ENCODE results near the gene HRH2.
A peak's percentile ranks its signal among the peaks of the same experiment; 100 is the strongest.
"Not testable (repeated sequence)": the region's sequence is repeated elsewhere in the genome, so short reads cannot be mapped to it uniquely, and the experiment has no call there.

HRH2 gene

DNA sequence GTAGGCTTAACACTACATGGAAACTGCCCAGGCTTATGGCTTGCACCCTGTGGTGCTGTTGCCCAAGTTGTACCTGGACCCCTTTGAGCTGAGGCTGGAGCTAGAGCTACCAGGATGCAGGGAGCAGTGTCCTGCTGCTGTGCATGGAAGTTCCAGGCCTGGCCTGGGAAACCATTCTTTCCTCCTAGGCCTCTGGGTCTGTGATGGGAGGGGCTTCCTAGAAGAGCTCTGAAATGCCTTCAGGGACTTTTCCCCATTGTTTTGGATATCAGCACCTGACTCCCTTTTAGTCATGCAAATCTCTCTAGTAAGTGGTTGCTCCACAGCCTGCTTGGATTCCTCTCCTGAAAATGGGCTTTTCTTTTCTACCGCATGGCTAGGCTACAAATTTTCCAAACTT, 7.9 kb upstream of the HRH2 start:
- no peak for DNase-seq

- DNase-seq, result not testable (repeated sequence)
These were observed 7.3 kb upstream of the HRH2 start for GRCh38 chr5:175650430-175651205.

GRCh38 chr5:175652741-175653663, 4.9 kb upstream of the HRH2 start:
- peak; percentile 63 for DNase-seq

DNA sequence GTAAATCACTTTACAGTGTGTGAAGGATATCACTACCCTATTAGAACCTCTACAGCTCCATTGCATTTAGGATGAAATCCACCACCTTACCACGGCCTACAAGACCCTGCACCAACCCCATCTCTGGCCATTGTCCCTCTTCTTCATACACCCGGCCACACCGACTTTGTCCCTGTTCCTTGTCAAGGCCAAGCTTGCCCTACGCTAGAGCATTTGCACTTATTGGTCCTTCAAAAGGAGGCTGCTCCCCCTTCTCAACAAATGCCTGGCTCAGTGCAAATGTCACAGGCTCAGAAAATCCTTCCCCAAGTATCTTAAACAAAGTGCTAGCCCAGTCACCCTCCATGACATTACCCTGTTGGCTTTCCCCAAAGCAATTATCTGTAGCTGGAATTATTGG, 4.1 kb upstream of the HRH2 start:
- DNase-seq, result no peak

- no peak for DNase-seq
These were observed 3.5 kb upstream of the HRH2 start for GRCh38 chr5:175654339-175654738.

- DNase-seq, result no peak
These were observed 3.1 kb upstream of the HRH2 start for GRCh38 chr5:175654807-175655206.

DNA sequence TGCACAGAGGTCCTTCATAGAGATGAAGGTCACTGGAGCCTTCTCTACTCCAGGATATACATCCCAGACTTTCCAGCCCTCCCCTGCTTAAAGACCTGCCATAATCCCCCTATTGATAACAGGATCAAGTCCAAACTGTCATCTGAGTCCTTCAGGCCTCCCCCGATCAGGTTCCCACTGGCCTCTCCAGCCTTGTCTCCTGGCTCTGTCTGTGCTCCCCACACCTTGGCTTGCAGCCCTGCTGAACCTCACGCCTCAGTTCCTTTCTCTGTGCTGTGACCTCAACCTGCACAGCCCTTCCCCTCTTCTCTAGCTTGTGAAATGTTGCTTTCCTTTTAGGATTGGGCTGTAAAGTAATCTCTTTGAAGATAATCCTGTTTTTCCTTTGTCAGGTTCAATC, 2.5 kb upstream of the HRH2 start:
- no peak for DNase-seq

DNA sequence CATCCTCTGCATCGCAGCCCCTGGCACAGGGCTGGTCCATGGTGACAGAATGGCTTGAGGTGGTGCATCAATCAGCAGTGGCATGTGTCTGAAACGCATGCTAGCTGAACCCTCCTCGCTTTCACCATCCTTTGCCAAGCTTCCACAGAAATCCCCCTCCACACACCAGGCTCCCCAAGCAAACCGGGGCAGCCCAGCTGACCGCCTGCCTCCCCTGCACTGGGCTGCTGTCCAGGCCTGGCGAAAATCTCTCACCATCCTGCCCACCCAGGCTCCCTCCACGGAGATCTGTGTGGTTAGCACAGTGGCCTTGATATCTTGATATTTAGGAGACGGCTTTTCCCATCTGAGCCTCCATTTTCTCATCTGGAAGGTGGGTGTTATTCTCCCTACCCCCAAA, 905 bp upstream of the HRH2 start:
- DNase-seq, result no peak

DNA sequence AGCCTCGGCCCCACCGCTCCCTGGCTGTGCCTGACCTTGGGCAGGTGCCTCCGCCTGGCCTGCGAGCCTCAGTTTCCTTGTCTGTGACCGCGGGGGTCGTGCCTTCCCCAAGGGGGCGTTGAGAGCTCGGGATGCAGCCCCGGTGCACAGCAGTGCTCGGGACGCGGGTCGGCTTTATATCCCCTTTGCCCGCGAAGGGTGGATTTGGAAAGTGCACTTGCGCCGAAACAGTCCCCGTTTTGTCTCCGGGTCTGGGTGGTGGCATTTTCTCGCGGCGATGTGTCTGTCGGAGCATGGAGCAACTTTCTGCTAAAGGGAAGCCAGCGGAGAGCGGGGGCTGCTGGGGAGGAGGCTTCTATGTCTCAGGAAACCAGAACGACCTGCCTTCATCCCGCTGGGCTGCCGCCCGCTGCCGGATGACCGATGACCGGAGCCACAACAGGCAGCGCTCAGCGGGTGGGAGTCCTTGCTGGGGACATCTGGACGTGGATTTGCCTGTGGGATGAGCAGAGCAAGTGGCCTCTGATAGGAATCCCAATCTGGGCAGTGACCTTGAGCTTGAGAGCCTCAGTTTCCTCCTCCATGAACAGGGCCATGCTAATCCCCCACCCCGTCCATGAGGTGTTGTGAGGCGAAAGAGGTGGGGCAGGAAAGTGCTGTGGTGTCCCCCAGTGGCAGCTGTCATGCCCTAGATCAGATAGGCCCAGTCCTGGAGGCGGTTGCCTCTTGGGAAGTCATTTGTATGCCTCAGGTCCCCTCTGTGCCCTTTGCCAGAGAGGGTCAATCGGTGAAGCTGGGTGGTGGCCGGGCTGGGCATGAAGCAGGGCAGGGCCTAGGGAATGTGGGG, 651 bp downstream of the HRH2 start:
- no peak for DNase-seq

GRCh38 chr5:175659546-175660253, 1.8 kb downstream of the HRH2 start:
- DNase-seq, result no peak

- DNase-seq, result no peak
These were observed 5.6 kb downstream of the HRH2 start for GRCh38 chr5:175663186-175664184.

- no peak for DNase-seq
These were observed 6.9 kb downstream of the HRH2 start for GRCh38 chr5:175664723-175665122.

- DNase-seq, result no peak
These were observed 8.3 kb downstream of the HRH2 start for GRCh38 chr5:175666216-175666615.

DNA sequence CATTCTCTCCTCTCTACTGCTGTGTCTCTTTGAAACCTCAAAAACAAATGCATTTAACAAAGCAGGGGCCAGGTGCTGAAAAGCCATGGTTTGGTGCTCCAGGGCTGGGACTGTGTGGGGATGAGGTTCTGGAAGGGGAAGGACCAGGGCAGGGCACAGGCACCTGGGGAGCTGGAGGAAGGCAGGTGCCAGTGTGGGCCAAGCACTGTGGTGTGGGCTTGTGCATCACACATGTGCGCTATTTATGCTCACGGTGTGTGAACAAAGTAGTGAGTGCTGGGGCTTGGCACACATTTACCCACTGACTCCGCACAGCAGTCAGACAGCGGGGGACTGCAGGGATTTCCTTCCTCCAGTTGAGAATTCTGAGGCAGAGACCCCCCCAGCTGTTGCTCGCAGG, 10.1 kb downstream of the HRH2 start:
- DNase-seq, result no peak

GRCh38 chr5:175670372-175670771, 12.5 kb downstream of the HRH2 start:
- DNase-seq, result no peak

DNA sequence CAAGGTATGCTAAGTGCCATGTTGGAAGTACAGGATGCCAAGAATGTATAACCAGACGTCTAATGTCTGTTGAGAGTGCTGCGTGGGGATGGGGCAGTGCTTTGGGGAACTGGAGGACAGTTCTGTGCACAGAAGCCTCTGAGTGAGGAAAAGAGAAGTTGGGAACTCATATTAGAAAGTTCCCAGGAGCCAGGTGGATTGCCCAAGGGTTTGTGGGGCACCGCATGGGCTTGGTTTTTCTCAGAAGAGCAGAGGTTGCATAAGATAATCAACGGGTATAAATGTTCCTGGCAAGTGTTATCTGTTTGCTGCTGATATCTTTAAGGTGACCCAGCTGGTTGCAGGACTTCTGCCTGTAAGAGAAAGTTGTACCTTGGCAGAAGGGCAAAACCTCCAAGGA, 13.1 kb downstream of the HRH2 start:
- no peak for DNase-seq

GRCh38 chr5:175672976-175673648, 15.2 kb downstream of the HRH2 start:
- no peak for DNase-seq

DNA sequence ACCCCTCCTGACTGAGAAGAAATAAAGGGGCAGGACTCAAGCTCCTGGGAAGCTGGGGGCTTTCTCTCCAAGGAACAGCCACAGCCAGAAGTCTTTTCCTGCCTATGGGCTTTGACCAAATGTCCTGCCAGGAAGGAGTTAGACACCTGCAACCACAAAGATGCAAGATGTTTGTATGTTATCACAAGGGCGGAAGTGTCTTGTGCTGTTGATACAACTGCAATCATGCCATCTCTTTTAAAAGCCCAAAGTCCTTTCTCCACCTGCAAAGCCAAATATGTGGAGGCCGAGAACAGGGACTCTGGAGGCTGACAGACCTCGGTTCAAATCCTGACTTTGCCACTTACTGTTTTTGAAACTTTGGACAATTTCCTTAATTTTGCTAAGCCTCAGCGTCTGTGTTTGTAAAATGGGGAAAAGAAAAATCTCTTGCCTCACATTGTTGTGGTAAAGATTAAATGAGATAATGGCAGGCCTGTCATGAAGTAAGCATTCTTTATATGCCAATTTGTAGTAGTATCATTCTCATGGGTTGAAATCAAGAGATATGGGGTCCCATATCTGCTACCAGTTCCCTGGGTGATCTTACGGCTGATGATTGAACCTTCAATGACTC, 17.0 kb downstream of the HRH2 start:
- DNase-seq, result no peak

- DNase-seq, result no peak
These were observed 18.0 kb downstream of the HRH2 start for GRCh38 chr5:175675873-175676272.

GRCh38 chr5:175677571-175677970, 19.7 kb downstream of the HRH2 start:
- DNase-seq, result no peak

Measured in activated effector memory CD4-positive, alpha-beta T cell treated with Interleukin-2 at 50 U/mL for 16 hours (primary cell).